Neuronal stem cell (in vitro differentiated cells): ENCODE data around the gene SERPINB6.

ENCODE experiments used
- DNase-seq: peaks from one replicate; pipeline ENCODE4 v3.0.0-alpha.2; 2013; ENCODE audit warnings: low spot score
- H2AFZ ChIP-seq: one replicate; pipeline ENCODE4 v1.6.1; 2013; ENCODE audit warnings: mild to moderate bottlenecking, low read length, inconsistent platforms
- H2AK5ac ChIP-seq: 2 replicates; pipeline ENCODE4 v1.6.1; 2013; ENCODE audit warnings: low read depth, mild to moderate bottlenecking, inconsistent platforms, low read length, moderate library complexity, mixed read lengths
- H2BK120ac ChIP-seq: 2 replicates; pipeline ENCODE4 v1.6.1; 2013; ENCODE audit warnings: low read depth, mild to moderate bottlenecking, inconsistent platforms, low read length, moderate library complexity, mixed read lengths
- H2BK12ac ChIP-seq: one replicate; pipeline ENCODE4 v1.6.1; 2013; ENCODE audit warnings: low read length, inconsistent platforms
- H2BK15ac ChIP-seq: 2 replicates; pipeline ENCODE4 v1.6.1; 2013; ENCODE audit warnings: mild to moderate bottlenecking, low read length, inconsistent platforms, mixed read lengths
- H2BK5ac ChIP-seq: one replicate; pipeline ENCODE4 v1.6.1; 2013; ENCODE audit warnings: inconsistent platforms, mild to moderate bottlenecking, low read length, moderate library complexity
- H3K14ac ChIP-seq: one replicate; pipeline ENCODE4 v1.6.1; 2013; ENCODE audit warnings: low read length, inconsistent platforms
- H3K18ac ChIP-seq: 2 replicates; pipeline ENCODE4 v1.6.1; 2013; ENCODE audit warnings: low read length, inconsistent platforms
- H3K23ac ChIP-seq: 2 replicates; pipeline ENCODE4 v1.6.1; 2013; ENCODE audit warnings: low read depth, mild to moderate bottlenecking, mixed read lengths, low read length, inconsistent platforms; ENCODE audit not compliant: poor library complexity
- H3K27ac ChIP-seq: replicated peaks from 3 replicates; pipeline ENCODE4 v1.5.1; 2013; ENCODE audit warnings: low read length, inconsistent platforms
- H3K27me3 ChIP-seq, 3 experiments: 2 replicates each; pipeline ENCODE4 v1.6.1; 2013; ENCODE audit warnings: low read length in 3 of 3, mild to moderate bottlenecking in 2 of 3, inconsistent platforms in 1 of 3, low read depth in 1 of 3, mixed read lengths in 1 of 3, moderate library complexity in 1 of 3; ENCODE audit not compliant: control insufficient read depth in 3 of 3, insufficient read depth in 3 of 3
- H3K36me3 ChIP-seq, 2 donors: replicated peaks in 1 of 2; 2 replicates each; pipeline ENCODE4 v1.6.1; 2013; ENCODE audit warnings: low read length in 2 of 2; ENCODE audit not compliant: control insufficient read depth in 2 of 2, insufficient read depth in 2 of 2
- H3K4ac ChIP-seq: 2 replicates; pipeline ENCODE4 v1.6.1; 2013; ENCODE audit warnings: inconsistent platforms, mild to moderate bottlenecking, low read length, moderate library complexity
- H3K4me1 ChIP-seq, 2 donors: 1 replicate in 1 of 2; 2 replicates in 1 of 2; pipeline ENCODE4 v1.6.1; 2013; ENCODE audit warnings: low read length in 2 of 2, low read depth in 1 of 2; ENCODE audit not compliant: control insufficient read depth in 2 of 2, insufficient read depth in 1 of 2
- H3K4me2 ChIP-seq: one replicate; pipeline ENCODE4 v1.6.1; 2013; ENCODE audit warnings: mild to moderate bottlenecking, low read length, inconsistent platforms; ENCODE audit not compliant: insufficient read depth, poor library complexity, severe bottlenecking
- H3K4me3 ChIP-seq, 2 donors: 2 replicates each; pipeline ENCODE4 v1.5.1; 2013; ENCODE audit warnings: low read length in 2 of 2, mild to moderate bottlenecking in 2 of 2, inconsistent platforms in 1 of 2, moderate library complexity in 1 of 2
- H3K79me1 ChIP-seq: one replicate; pipeline ENCODE4 v1.6.1; 2013; ENCODE audit warnings: low read depth, mild to moderate bottlenecking, inconsistent platforms, low read length, moderate library complexity
- H3K9ac ChIP-seq: one replicate; pipeline ENCODE4 v1.6.1; 2013; ENCODE audit warnings: mild to moderate bottlenecking, low read depth, low read length, inconsistent platforms; ENCODE audit not compliant: poor library complexity
- H3K9me3 ChIP-seq, 2 donors: replicated peaks in 1 of 2; 2 replicates each; pipeline versions ENCODE3 to v1.6.1; 2013; ENCODE audit warnings: low read length in 2 of 2, mild to moderate bottlenecking in 2 of 2, inconsistent platforms in 1 of 2, low read depth in 1 of 2, mixed read lengths in 1 of 2, moderate library complexity in 1 of 2; ENCODE audit not compliant: control insufficient read depth in 2 of 2, insufficient read depth in 1 of 2
- H4K8ac ChIP-seq: one replicate; pipeline ENCODE4 v1.6.1; 2013; ENCODE audit warnings: low read depth, mild to moderate bottlenecking, inconsistent platforms, low read length, moderate library complexity
- H4K91ac ChIP-seq: one replicate; pipeline ENCODE4 v1.6.1; 2013; ENCODE audit warnings: low read length, low read depth, mild to moderate bottlenecking, inconsistent platforms; ENCODE audit not compliant: poor library complexity
- WGBS, 2 donors: extraction: QIAGEN DNeasy Blood & Tissue Kit; methylation state at CpG; one replicate each; pipeline ENCODE4 v1.1.7; 2013; ENCODE audit warnings: missing lambda C conversion rate in 2 of 2, mixed read lengths in 1 of 2; ENCODE audit not compliant: insufficient read length in 2 of 2, insufficient replicate concordance in 1 of 2; ENCODE audit errors: extremely low coverage in 2 of 2; 5-methylcytosine and 5-hydroxymethylcytosine counted together

SERPINB6 gene

DNA sequence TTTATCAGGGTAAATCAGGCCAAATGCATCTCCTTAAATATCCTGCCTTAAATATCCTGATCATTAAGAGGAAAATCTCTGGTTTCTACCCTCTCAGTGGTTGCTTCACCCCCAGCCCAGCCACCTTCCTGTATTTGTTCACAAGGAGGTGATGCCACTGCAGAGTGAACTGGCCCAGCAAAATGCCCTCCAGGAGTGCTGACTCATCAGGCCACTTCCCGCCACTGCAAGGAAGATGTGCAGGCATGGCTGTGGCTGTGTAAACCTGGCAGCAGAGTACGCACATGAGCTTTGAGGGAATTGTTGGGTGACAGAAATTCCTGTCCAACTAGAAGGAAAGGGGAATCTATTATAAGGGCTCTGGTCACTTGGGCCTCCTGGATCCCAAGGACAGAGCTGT, 42.1 kb upstream of the SERPINB6 start:
- no peak overlapping the region for H3K4ac ChIP-seq
- H3K18ac ChIP-seq = no peak overlapping the region
- H4K8ac ChIP-seq = no peak overlapping the region
- H2BK12ac ChIP-seq = no peak overlapping the region
- H3K9ac ChIP-seq = no peak overlapping the region
- no peak overlapping the region for H2BK5ac ChIP-seq
- no peak for DNase-seq
- no peak overlapping the region for H3K27ac ChIP-seq
- no peak overlapping the region for H2AFZ ChIP-seq
- no peaks in the 10 kb centered on the region for H3K4me1 ChIP-seq
- no CpG with 5 or more reads among the region's 2 CpGs for WGBS, 2 donors
- H4K91ac ChIP-seq = no peak overlapping the region
- no peak overlapping the region for H3K14ac ChIP-seq
- peaks cover 11 to 29% of the 10 kb centered on the region in 2 donors for H3K9me3 ChIP-seq
- H2AK5ac ChIP-seq = no peak overlapping the region
- H2BK120ac ChIP-seq = no peak overlapping the region
- H2BK15ac ChIP-seq = no peak overlapping the region
- no peak overlapping the region for H3K4me2 ChIP-seq
- H3K4me3 ChIP-seq = no peak overlapping the region
- H3K27me3 ChIP-seq = no peaks in the 10 kb centered on the region
- no peak overlapping the region for H3K23ac ChIP-seq
- H3K79me1 ChIP-seq = no peaks in the 10 kb centered on the region
- peaks cover 24 to 70% of the 10 kb centered on the region in 2 donors for H3K36me3 ChIP-seq

DNA sequence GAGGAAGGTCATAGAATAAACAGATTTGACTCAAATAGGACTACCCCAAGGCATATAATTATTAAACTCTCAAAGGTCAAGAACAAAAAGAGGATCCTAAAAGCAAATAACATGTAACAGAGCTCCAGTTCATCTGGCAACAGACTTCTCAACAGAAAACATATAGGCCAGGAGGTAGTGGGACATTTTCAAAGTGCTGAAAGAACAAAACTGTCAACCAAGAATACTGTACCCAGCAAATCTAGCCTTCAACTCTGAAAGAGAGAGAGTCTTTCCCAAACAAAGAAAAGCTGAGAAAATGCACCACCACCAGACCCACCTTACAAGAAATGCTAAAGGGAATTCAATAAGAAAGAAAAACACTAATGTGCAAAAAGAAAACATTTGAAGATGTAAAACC, 40.2 kb upstream of the SERPINB6 start:
- Histone ChIP-seq H3K14ac (no peak overlapping the region), H2BK120ac (no peak overlapping the region), H2BK5ac (no peak overlapping the region), H2BK12ac (no peak overlapping the region), H3K4me1 (no peaks in the 10 kb centered on the region), H2BK15ac (no peak overlapping the region), H3K23ac (no peak overlapping the region), H3K9ac (no peak overlapping the region), H2AFZ (no peak overlapping the region), H3K27ac (no peak overlapping the region), H3K4me3 (no peak overlapping the region), H4K91ac (no peak overlapping the region), H4K8ac (no peak overlapping the region), H3K27me3 (no peaks in the 10 kb centered on the region), H2AK5ac (no peak overlapping the region), H3K9me3 (peaks cover 11 to 29% of the 10 kb centered on the region in 2 donors), H3K18ac (no peak overlapping the region), H3K4ac (no peak overlapping the region), H3K4me2 (no peak overlapping the region), H3K79me1 (no peaks in the 10 kb centered on the region), H3K36me3 (peaks cover 25 to 72% of the 10 kb centered on the region in 2 donors)
- no peak for DNase-seq

DNA sequence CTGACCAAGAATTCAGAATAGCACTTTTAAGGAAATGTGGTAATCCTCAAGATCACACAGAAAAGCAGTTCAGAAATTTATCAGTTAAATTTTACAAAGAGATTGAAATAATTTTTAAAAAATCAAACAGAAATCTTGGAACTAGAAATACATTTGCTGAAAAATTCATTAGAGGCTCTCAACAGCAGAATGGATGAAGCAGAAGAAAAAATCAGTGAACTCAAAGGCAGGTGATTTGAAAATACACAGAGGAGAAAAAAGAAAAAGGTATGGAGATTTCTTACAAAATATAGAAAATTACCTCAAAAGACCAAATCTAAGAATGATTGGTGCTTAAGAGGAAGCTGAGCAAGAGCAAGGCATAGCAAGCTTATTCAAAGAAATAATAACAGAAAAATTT, 39.8 kb upstream of the SERPINB6 start:
- Histone ChIP-seq H4K8ac (no peak overlapping the region), H2AFZ (no peak overlapping the region), H4K91ac (no peak overlapping the region), H3K4me3 (no peak overlapping the region), H2BK15ac (no peak overlapping the region), H3K27ac (no peak overlapping the region), H3K4me1 (no peaks in the 10 kb centered on the region), H2BK5ac (no peak overlapping the region), H2AK5ac (no peak overlapping the region), H3K27me3 (no peaks in the 10 kb centered on the region), H3K23ac (no peak overlapping the region), H3K9me3 (peaks cover 11 to 29% of the 10 kb centered on the region in 2 donors), H2BK120ac (no peak overlapping the region), H3K9ac (no peak overlapping the region), H2BK12ac (no peak overlapping the region), H3K18ac (no peak overlapping the region), H3K4me2 (no peak overlapping the region), H3K79me1 (no peaks in the 10 kb centered on the region), H3K4ac (no peak overlapping the region), H3K14ac (no peak overlapping the region), H3K36me3 (peaks cover 25 to 76% of the 10 kb centered on the region in 2 donors)
- no peak for DNase-seq

DNA sequence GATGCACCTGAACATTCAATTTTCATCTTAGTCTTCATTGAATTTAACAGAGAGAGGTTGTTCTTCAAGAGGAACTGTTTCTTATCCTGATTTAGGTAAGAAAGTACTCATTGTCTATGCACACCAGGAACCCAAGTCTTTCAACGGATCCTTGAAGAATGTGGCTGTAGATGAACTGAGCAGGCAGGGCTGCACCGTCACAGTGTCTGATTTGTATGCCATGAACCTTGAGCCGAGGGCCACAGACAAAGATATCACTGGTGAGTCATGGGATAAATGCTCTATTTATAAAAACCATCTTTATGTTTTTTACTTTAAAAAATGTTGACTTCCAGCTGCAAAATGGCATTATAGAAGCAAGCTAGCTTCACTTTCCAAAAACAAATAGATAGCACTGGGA, 38.6 kb upstream of the SERPINB6 start:
- H3K4me3 ChIP-seq = no peak overlapping the region
- peaks cover 11 to 29% of the 10 kb centered on the region in 2 donors for H3K9me3 ChIP-seq
- H3K14ac ChIP-seq = no peak overlapping the region
- no peak overlapping the region for H2AK5ac ChIP-seq
- H3K4ac ChIP-seq = no peak overlapping the region
- H3K36me3 ChIP-seq = peaks cover 25 to 78% of the 10 kb centered on the region in 2 donors
- H2BK5ac ChIP-seq = no peak overlapping the region
- no peak overlapping the region for H3K23ac ChIP-seq
- no peak overlapping the region for H4K8ac ChIP-seq
- H3K27ac ChIP-seq = no peak overlapping the region
- no CpG with 5 or more reads among the region's 3 CpGs for WGBS, 2 donors
- H4K91ac ChIP-seq = no peak overlapping the region
- H3K18ac ChIP-seq = no peak overlapping the region
- no peaks in the 10 kb centered on the region for H3K79me1 ChIP-seq
- H3K9ac ChIP-seq = no peak overlapping the region
- no peak overlapping the region for H3K4me2 ChIP-seq
- H2AFZ ChIP-seq = no peak overlapping the region
- H3K27me3 ChIP-seq = no peaks in the 10 kb centered on the region
- H2BK15ac ChIP-seq = no peak overlapping the region
- no peak for DNase-seq
- no peak overlapping the region for H2BK120ac ChIP-seq
- H2BK12ac ChIP-seq = no peak overlapping the region
- no peaks in the 10 kb centered on the region for H3K4me1 ChIP-seq
